T-helper 1 cell treated with Interleukin-12 subunit alpha and Interleukin-12 subunit beta and Interleukin-4 antibody, amounts not matched to agents 30 μg/mL and 1 μg/mL, for 36 hours (primary cell): ENCODE results near the gene DDX54.

Experiments used
- H3K27ac Mint-ChIP-seq: one replicate; pipeline ENCODE4 v1.8.0; 2021; ENCODE audit warnings: mild to moderate bottlenecking, mixed read lengths
- H3K27me3 Mint-ChIP-seq: one replicate; pipeline ENCODE4 v1.8.0; 2021; ENCODE audit warnings: low read depth, mixed read lengths
- H3K36me3 Mint-ChIP-seq: one replicate; pipeline ENCODE4 v1.8.0; 2021; ENCODE audit warnings: low read depth, mixed read lengths
- H3K4me1 Mint-ChIP-seq: one replicate; pipeline ENCODE4 v1.8.0; 2021; ENCODE audit warnings: low read depth, mixed read lengths
- H3K4me3 Mint-ChIP-seq: one replicate; pipeline ENCODE4 v1.8.0; 2021; ENCODE audit warnings: mild to moderate bottlenecking, moderate library complexity, mixed read lengths
- H3K9me3 Mint-ChIP-seq: one replicate; pipeline ENCODE4 v1.8.0; 2021; ENCODE audit warnings: mixed read lengths

The DDX54 gene, protein sequence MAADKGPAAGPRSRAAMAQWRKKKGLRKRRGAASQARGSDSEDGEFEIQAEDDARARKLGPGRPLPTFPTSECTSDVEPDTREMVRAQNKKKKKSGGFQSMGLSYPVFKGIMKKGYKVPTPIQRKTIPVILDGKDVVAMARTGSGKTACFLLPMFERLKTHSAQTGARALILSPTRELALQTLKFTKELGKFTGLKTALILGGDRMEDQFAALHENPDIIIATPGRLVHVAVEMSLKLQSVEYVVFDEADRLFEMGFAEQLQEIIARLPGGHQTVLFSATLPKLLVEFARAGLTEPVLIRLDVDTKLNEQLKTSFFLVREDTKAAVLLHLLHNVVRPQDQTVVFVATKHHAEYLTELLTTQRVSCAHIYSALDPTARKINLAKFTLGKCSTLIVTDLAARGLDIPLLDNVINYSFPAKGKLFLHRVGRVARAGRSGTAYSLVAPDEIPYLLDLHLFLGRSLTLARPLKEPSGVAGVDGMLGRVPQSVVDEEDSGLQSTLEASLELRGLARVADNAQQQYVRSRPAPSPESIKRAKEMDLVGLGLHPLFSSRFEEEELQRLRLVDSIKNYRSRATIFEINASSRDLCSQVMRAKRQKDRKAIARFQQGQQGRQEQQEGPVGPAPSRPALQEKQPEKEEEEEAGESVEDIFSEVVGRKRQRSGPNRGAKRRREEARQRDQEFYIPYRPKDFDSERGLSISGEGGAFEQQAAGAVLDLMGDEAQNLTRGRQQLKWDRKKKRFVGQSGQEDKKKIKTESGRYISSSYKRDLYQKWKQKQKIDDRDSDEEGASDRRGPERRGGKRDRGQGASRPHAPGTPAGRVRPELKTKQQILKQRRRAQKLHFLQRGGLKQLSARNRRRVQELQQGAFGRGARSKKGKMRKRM

DNA sequence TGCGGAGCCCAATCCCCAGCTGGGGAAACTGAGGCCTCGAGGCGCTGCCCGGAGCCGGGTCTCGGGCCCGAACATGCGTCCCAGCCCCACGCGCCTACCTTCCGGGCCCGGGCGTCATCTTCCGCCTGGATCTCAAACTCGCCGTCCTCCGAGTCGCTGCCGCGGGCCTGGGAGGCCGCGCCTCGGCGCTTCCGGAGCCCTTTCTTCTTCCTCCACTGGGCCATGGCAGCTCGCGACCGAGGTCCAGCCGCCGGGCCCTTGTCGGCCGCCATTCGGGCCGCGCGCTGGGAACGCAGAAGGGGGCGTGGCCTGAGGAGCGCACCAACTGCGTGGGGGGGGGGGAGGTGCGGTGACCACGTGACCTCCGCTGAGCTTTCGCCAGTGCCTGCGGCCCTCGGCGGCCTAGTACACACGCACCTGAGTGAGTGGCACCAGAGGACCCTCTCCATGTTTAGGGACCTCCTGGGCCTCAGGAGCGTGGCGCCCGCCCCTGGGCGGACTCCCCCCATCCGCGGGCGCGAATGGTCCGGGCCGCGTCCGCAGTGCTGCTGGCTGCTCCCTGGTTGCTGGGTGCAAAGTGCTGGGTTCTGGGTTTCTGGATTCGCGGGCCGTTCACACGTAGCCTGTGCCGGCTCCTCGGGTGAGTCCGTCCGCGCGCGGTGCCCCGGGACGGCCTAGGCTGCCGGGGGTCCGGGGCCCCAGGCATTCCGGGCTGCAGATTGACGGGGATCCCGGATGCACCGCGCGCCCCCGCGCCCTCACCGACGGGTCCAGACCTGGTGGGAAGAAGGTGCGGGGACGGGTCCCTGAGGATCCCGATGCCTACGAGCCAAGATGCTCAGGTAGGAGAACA is at the start of gene DDX54, which contains the start of gene RITA1:
Gene DDX54 (minus strand): TSS at position 299 of the 853 bp plus-strand sequence. CDS start 27 bp downstream, at position 272.
Gene RITA1 (plus strand): TSS at position 542 of the 853 bp plus-strand sequence. CDS start 1,026 bp downstream, outside the sequence.
- Mint-ChIP-seq H3K36me3 (peaks cover 18% of the 10 kb centered on the region), H3K27ac (peak within 1 kb of the TSS; percentile 96), H3K4me3 (peak within 1 kb of the TSS; percentile 95), H3K9me3 (no peaks in the 10 kb centered on the region), H3K27me3 (no peaks in the 10 kb centered on the region), H3K4me1 (peaks cover 27% of the 10 kb centered on the region)

DNA sequence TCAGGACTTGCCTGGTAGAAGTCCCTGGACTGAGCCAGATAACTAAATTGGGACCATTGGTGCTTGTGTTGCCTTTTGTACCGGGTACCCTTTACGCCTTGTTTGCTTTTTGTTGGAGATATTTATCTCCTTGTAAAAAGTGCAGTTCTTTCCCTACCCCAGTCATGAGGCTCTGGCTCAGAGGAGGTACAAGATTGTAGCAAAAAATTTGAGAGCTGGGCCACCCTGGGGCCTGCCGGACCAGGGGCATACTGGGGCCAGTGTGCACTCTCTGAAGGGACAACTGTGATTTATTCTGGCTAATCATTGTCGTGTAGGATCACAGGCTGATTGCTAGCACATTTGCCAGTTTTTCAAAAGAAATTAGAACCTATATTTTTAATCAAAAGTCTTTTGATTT is 49.2 kb upstream of the DDX54 start:
- Mint-ChIP-seq H3K27me3 (no peaks in the 10 kb centered on the region), H3K36me3 (peaks cover 32% of the 10 kb centered on the region), H3K4me3 (no peak overlapping the region), H3K4me1 (peaks cover 28% of the 10 kb centered on the region), H3K27ac (no peak overlapping the region), H3K9me3 (no peaks in the 10 kb centered on the region)

DNA sequence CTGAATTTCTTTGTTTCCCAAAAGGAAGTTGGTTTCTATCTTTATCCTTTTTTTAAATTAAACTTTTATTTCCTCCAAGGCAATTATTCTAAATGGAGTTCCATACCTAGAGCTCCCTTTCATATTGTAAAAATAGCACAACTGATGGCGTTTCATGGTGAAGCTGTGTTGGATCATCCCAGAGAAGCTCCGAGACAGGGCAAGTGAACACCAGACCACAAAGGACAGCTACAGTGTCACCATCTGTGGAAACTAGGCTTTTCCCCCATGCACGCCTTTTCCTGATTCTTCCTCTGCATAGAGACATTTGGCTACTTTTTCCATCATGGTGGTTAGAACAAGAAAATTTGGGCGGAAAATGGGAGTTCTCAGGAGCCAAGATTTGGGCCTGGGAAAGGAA is 48.7 kb upstream of the DDX54 start:
- Mint-ChIP-seq H3K27me3 (no peaks in the 10 kb centered on the region), H3K4me1 (peaks cover 33% of the 10 kb centered on the region), H3K4me3 (no peak overlapping the region), H3K27ac (no peak overlapping the region), H3K36me3 (peaks cover 29% of the 10 kb centered on the region), H3K9me3 (no peaks in the 10 kb centered on the region)

DNA sequence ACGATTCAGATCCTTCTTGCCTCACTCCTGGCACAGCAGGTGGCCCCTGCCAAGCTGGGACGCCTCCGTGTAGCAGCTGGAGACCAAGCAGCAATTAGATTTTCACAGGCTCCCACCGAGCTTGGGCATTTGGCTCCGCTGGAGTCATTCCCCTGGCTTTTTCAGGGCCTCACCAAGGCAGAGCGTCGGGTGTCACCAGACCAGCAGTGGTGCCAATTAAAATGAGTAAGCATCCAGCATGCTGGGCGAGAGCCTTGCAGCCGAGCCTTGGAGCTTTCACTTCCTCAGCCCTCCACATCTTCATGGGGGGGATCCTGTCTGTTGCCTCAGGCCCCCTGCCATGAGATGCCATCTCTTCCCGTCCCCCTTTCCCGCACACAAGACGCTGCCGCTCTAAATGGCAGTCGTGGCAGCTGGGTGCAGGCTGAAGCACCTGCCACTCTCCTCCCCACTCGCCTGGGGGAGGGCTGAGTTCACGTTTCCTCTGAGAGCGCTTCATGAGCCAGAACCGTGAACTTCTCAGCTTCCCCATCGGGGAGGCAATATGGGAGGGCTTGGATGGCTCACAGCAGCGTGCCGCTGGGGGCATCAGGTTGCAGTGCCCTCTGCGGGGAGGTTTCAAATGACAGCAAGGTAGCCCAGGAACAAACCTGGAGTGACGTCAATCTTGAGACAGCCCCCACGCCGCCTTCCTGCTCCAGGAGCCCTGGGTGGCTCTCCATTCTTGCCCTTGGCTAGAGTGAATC is 47.7 kb upstream of the DDX54 start:
- Mint-ChIP-seq H3K36me3 (peaks cover 31% of the 10 kb centered on the region), H3K4me3 (peak overlapping the region; percentile 68), H3K27me3 (no peaks in the 10 kb centered on the region), H3K9me3 (no peaks in the 10 kb centered on the region), H3K4me1 (peaks cover 40% of the 10 kb centered on the region), H3K27ac (peak overlapping the region; percentile 80)

DNA sequence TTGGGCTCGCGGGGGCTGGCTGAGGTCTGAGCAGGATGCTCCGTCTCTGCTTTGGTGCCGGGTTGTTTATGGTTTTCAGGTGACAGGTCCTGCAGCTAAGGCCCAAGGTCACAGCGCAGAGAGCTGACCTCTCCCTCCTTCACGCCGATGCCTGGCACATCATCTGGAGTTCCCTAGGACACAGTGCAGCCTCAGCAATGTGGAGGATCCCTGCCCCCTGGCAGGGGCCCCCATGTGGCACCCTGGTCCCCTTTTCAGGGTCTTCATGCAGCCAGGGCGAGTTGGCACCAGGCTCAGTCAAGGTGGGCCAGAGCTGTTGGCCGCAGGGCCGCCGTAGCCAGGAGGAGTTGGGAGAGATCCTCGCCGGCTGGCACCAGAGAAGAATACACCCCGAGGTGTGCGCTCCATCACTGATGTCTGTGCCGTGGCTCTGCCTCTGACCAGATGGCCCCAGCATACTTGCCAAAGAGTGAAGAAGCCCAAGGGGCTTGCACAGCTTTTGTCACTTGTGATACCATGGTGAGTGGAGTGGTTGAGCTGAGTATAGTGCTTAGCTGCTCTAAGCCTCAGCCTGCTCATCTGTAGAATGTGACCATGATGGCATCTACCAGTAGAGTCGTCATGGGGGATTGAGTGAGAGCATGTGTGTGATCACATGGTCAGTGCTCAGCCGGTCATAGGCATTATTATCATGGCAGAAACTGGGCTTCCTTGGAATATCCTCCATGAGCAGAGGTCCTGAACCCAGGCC is 47.0 kb upstream of the DDX54 start:
- Mint-ChIP-seq H3K36me3 (peaks cover 37% of the 10 kb centered on the region), H3K9me3 (no peaks in the 10 kb centered on the region), H3K27ac (peak overlapping the region; percentile 45), H3K27me3 (no peaks in the 10 kb centered on the region), H3K4me3 (no peak overlapping the region), H3K4me1 (peaks cover 44% of the 10 kb centered on the region)

DNA sequence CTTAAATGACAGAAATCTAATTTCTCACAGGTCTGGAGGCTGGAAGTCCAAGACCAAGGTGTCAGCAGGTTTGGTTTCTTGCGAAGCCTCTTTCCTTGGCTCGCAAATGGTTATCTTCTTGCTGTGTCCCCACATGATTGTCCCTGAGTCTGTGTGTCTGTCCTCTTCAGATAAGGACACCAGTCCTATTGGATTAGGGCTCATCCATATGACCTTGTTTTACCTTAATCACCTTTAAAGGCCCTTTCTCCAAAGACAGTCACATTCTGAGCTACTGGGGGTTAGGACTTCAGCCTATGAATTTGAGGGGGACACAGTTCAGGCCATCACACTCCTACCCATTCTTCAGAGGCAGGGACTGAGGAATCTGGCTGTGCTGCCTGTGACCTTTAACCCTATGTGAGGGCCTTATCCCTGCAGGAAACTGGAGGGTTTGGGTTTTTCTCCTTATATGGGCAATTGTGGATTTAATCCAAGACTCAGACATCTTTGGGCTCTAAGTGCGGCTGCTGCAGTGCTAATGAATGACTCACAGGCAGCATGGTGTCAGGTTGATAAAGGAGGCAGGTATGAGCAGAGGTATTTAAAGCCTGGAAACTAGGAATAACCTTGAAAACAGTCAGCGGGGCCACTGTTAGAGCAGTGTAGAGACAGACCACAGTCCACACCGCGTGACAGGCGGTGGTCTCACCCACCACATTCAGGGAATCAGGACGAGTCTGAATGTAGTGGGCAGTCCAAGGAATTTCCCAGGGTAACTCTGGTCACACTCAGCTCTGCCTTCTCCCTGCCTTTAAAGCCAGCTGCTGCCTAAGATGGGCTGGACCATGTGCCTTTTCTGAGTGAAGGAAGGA is 46.2 kb upstream of the DDX54 start:
- Mint-ChIP-seq H3K9me3 (no peaks in the 10 kb centered on the region), H3K4me1 (peaks cover 43% of the 10 kb centered on the region), H3K27ac (no peak overlapping the region), H3K27me3 (no peaks in the 10 kb centered on the region), H3K4me3 (no peak overlapping the region), H3K36me3 (peaks cover 37% of the 10 kb centered on the region)

DNA sequence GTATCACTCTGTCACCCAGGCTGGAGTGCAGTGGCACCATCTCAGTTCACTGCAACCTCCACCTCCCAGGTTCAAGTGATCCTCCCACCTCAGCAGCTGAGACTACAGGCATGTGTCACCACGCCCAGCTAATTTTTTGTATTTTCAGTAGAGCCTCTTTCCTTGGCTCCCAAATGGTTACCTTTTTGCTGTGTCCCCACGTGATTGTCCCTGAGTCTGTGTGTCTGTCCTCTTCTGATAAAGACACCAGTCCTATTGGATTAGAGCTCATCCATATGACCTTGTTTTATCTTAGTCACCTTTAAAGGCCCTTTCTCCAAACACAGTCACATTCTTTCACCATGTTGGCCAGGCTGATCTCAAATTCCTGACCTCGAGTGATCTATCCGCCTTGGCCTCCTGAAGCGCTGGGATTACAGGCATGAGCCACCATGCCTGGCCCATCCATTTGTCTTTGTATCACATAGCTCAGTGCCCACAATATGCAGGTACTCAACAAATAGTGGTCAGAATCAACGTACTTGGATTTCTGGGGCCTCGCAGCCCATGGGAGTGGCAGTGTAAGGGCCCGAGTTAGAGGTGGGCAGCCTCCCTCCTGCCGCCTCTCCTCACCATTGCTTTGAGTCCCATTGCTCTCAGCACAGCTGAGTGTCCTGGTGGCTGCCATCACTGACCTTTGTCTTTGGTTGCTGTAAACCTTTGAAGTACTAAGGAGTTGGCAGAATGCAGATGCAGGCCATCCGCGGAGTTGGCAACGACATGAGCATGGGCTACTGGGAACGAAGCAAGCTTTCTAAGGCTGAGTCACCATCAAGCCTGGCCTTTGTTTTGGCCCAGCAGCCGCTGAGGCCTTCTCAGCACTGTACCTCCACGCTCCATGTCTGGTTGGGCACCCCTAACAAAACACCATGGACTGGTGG is 45.3 kb upstream of the DDX54 start:
- Mint-ChIP-seq H3K27me3 (no peaks in the 10 kb centered on the region), H3K4me3 (peak overlapping the region; percentile 49), H3K27ac (peak overlapping the region; percentile 89), H3K9me3 (no peaks in the 10 kb centered on the region), H3K4me1 (peaks cover 41% of the 10 kb centered on the region), H3K36me3 (peaks cover 36% of the 10 kb centered on the region)

DNA sequence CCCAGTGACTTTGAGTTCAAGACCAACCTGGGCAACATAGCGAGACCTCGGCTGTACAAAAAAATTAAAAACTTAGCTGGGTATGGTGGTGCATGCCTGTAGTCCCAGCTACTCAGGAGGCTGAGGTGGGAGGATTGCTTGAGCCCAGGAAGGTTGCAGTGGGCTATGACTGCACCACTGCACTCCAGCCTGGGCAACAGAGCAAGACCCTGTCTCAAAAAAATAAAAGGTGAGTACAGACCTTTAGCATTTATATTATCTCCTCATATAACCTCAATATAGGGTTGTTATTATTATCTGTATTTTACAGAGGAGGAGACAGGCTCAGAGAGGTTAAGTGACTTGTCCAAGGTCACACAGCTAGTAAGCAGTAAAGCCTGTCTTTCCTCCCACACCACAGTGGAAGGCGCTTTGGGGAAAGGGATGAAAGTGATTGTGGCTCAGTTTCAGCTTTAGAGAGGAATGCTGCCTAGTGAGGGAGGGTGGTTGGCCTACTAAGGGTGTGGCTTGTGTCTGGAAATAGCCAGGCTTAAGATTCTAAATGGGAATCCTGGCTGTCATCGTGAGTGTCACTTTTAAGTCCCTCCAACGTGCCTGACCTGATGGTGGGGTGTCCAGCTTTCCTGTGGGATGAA is 43.2 kb upstream of the DDX54 start:
- Mint-ChIP-seq H3K4me3 (no peak overlapping the region), H3K27ac (peak overlapping the region; percentile 81), H3K36me3 (peaks cover 31% of the 10 kb centered on the region), H3K27me3 (no peaks in the 10 kb centered on the region), H3K9me3 (no peaks in the 10 kb centered on the region), H3K4me1 (peaks cover 44% of the 10 kb centered on the region)

DNA sequence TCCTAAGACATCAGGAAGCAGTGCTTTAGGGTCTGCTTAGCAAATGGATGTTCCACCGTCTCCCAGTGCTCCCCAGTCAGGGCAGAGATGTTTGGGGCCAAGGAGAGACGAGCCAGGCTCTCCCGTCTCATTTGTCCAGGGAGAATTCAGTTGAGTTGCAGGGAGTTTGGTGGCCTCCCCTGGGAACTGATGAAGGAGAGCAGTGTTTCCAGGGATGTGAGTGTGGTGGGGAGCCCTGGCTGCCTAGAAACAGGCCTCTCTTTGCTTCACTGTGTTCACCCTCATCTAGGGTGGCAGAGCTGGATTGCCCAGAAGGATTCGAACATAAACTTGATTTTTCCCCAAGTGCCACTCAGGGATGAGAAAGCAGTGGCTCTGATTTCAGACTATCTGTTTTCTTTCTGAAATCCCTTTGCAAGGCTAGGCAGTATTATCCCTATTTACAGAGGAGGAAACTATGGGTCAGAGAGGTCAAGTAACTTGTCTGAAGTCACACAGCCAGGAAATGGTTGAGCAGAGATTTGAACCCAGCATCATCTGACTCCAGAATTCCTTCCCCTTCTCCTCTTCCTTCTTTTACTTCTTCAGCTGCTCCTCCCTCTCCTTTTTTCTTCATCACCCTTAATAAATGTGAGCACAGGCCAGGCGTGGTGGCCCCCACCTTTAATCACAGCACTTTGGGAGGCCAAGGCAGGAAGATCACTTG is 42.6 kb upstream of the DDX54 start:
- Mint-ChIP-seq H3K4me1 (peaks cover 43% of the 10 kb centered on the region), H3K4me3 (no peak overlapping the region), H3K9me3 (no peaks in the 10 kb centered on the region), H3K36me3 (peaks cover 27% of the 10 kb centered on the region), H3K27me3 (no peaks in the 10 kb centered on the region), H3K27ac (no peak overlapping the region)

DNA sequence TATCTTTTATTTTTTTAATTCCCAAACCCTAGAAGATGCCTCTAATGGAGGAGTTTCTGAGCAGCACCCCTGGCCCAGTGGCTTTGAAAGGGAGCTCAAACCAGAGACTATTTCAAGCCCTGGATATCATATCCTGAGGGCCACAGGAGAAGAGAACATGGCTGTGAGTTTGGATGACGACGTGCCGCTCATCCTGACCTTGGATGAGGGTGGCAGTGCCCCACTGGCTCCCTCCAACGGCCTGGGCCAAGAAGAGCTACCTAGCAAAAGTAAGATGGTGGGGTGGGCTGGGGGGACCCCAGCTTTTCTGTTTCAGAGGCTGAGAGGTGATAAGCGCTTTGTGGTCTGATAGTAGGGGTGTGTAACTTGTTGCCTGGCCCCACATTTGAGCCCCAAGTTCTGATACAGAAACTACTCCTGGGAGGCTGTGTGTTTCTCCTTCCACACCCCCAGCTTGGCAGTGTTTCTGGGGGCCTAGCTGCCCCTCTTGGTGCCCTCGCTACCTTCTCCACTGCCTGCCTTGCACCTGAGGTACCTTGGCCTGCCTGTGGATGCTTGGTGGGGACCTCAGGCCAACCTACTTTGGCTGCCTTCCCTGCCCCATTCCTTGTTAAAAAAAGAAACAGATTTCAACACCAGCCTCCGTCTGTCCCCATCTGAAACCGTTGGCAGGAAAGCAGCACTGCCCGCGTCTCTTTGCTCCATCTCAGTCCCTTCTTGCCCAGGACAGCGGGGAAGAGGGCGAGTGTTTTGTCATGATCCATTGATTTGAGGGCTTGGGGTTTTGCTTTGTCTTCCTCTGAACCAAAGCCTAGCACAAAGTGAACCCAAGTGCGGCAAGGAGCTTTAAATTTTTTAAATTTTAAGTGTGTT is 41.7 kb upstream of the DDX54 start:
- Mint-ChIP-seq H3K27me3 (no peaks in the 10 kb centered on the region), H3K36me3 (peaks cover 20% of the 10 kb centered on the region), H3K4me3 (no peak overlapping the region), H3K4me1 (peaks cover 46% of the 10 kb centered on the region), H3K9me3 (no peaks in the 10 kb centered on the region), H3K27ac (no peak overlapping the region)
